ENCODE measurements around the gene MKNK1. TPM values are rescaled to one million over a fixed set of nuclear protein-coding genes. Genes with fewer than 3 reads are reported as not detected.
A peak's percentile ranks its signal among the peaks of the same experiment; 100 is the strongest.

The MKNK1 gene
- total RNA-seq, 1 donor from 2014 or later, result 30.6 TPM

- Mint-ChIP-seq H3K36me3 (peaks cover 40% of the 10 kb centered on the region), H3K4me3 (no peak overlapping the region), H3K27ac (no peak overlapping the region), H3K4me1 (peaks cover 34% of the 10 kb centered on the region), H3K27me3 (ENCODE audit: low read depth) (no peaks in the 10 kb centered on the region), H3K9me3 (peaks cover 22% of the 10 kb centered on the region)
- DNase-seq (ENCODE audit: low spot score in 2 of 2, unreplicated experiment in 2 of 2), result no peak
- TF ChIP-seq CTCF (IDR thresholded peaks at IDR 0.05; ENCODE audit: unreplicated experiment), result no peak
Measured at GRCh38 chr1:46649764-46650163, 45.7 kb upstream of the MKNK1 start.

GRCh38 chr1:46647611-46648010 lies 43.5 kb upstream of the MKNK1 start:
- DNase-seq (ENCODE audit: low spot score in 2 of 2, unreplicated experiment in 2 of 2), result no peak
- Mint-ChIP-seq H3K4me1 (peaks cover 34% of the 10 kb centered on the region), H3K27ac (no peak overlapping the region), H3K27me3 (ENCODE audit: low read depth) (no peaks in the 10 kb centered on the region), H3K36me3 (peaks cover 36% of the 10 kb centered on the region), H3K9me3 (peaks cover 20% of the 10 kb centered on the region), H3K4me3 (no peak overlapping the region)
- no peak for TF ChIP-seq CTCF (IDR thresholded peaks at IDR 0.05; ENCODE audit: unreplicated experiment)

GRCh38 chr1:46646844-46647243 lies 42.8 kb upstream of the MKNK1 start:
- DNase-seq (ENCODE audit: low spot score in 2 of 2, unreplicated experiment in 2 of 2), result no peak
- Mint-ChIP-seq H3K9me3 (peaks cover 20% of the 10 kb centered on the region), H3K36me3 (peaks cover 31% of the 10 kb centered on the region), H3K27ac (peak overlapping the region; percentile 44), H3K27me3 (ENCODE audit: low read depth) (no peaks in the 10 kb centered on the region), H3K4me3 (no peak overlapping the region), H3K4me1 (peaks cover 38% of the 10 kb centered on the region)
- TF ChIP-seq CTCF (IDR thresholded peaks at IDR 0.05; ENCODE audit: unreplicated experiment), result no peak

- Mint-ChIP-seq H3K27me3 (ENCODE audit: low read depth) (no peaks in the 10 kb centered on the region), H3K4me1 (peaks cover 43% of the 10 kb centered on the region), H3K27ac (peak overlapping the region; percentile 71), H3K9me3 (peaks cover 20% of the 10 kb centered on the region), H3K36me3 (peaks cover 35% of the 10 kb centered on the region), H3K4me3 (no peak overlapping the region)
- no peak for TF ChIP-seq CTCF (IDR thresholded peaks at IDR 0.05; ENCODE audit: unreplicated experiment)
- no peak for DNase-seq (ENCODE audit: low spot score in 2 of 2, unreplicated experiment in 2 of 2)
Measured at GRCh38 chr1:46646331-46646730, 42.3 kb upstream of the MKNK1 start.

GRCh38 chr1:46645815-46646214 lies 41.7 kb upstream of the MKNK1 start:
- Mint-ChIP-seq H3K4me1 (peaks cover 44% of the 10 kb centered on the region), H3K4me3 (no peak overlapping the region), H3K27me3 (ENCODE audit: low read depth) (no peaks in the 10 kb centered on the region), H3K27ac (no peak overlapping the region), H3K9me3 (peaks cover 20% of the 10 kb centered on the region), H3K36me3 (peaks cover 36% of the 10 kb centered on the region)
- no peak for TF ChIP-seq CTCF (IDR thresholded peaks at IDR 0.05; ENCODE audit: unreplicated experiment)
- no peak for DNase-seq (ENCODE audit: low spot score in 2 of 2, unreplicated experiment in 2 of 2)

GRCh38 chr1:46643368-46643775 lies 39.3 kb upstream of the MKNK1 start:
- H3K4me1 Mint-ChIP-seq, result peaks cover 61% of the 10 kb centered on the region
- no peaks in the 10 kb centered on the region for H3K27me3 Mint-ChIP-seq (ENCODE audit: low read depth)
- no peak for DNase-seq (ENCODE audit: low spot score in 2 of 2, unreplicated experiment in 2 of 2)
- H3K4me3 Mint-ChIP-seq, result no peak overlapping the region
- no peak for TF ChIP-seq CTCF (IDR thresholded peaks at IDR 0.05; ENCODE audit: unreplicated experiment)
- H3K9me3 Mint-ChIP-seq, result peaks cover 6% of the 10 kb centered on the region
- peak overlapping the region; percentile 76 for H3K27ac Mint-ChIP-seq
- peaks cover 25% of the 10 kb centered on the region for H3K36me3 Mint-ChIP-seq

Measured in mesothelial cell of epicardium (in vitro differentiated cells).